CD4-positive, alpha-beta T cell treated with Interleukin-4 for 4 hours (primary cell): ENCODE measurements around the gene RHOD.

Experiments used
- DNase-seq: peaks from one replicate; pipeline ENCODE4 v3.0.0-alpha.2; 2020

Gene RHOD

DNA sequence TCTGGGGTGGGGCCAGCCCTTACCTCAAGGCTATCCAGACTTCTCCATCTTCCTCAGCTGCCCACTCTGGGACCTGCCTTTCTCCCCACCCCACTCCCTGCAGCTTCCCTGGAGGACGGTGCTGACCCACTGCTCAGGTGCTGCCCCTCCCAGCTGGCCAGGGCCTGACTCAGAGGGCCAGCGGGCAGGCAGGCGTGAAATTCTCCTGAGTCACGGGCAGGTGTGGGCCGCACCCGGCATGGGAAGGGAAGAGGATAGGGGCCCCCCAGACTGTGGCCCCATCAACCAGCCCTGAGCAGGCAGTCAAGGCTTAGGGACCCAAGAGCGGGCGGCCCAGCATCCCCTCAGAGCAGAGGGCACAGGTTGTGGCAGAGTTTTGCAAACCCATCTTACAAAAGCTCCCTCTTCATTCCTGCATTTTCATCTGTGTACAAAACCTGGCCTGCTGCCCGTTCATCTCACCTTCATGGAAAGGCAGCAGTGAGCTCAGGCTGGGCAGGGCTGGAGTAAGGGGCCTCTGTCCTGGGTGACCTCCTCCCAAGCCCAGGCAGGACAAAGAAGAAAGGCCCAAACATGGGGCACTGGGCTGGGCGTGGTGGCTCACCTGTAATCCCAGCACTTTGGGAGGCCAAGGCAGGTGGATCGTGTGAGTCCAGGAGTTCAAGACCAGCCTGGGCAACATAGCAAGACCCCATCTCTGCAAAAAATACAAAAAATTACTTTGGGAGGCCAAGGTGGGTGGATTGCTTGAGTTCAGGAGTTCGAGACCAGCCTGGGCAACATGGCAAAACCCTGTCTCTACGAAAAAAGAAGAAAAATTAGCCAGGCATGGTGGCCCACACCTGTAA lies 6.1 kb downstream of the RHOD start:
- no peak for DNase-seq

DNA sequence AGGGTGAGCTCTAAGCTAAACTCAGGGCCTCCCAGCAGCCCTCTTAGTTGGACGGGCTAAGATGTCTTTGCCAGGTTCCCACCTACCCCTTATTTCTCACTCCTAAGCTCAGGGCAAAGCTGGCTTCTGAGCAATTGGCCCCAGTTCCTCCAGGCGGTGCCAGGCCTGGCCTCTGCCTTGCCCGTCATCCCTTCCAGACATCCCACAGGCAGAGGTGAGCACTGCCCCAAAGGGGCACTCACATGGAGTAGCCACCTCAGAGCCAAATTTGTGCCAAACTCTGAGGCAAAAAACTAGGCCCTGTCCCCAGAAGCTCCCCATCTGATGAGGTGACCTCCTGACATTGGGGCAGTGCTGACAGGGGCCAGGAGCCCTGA lies 9.7 kb downstream of the RHOD start:
- DNase-seq, result no peak

DNA sequence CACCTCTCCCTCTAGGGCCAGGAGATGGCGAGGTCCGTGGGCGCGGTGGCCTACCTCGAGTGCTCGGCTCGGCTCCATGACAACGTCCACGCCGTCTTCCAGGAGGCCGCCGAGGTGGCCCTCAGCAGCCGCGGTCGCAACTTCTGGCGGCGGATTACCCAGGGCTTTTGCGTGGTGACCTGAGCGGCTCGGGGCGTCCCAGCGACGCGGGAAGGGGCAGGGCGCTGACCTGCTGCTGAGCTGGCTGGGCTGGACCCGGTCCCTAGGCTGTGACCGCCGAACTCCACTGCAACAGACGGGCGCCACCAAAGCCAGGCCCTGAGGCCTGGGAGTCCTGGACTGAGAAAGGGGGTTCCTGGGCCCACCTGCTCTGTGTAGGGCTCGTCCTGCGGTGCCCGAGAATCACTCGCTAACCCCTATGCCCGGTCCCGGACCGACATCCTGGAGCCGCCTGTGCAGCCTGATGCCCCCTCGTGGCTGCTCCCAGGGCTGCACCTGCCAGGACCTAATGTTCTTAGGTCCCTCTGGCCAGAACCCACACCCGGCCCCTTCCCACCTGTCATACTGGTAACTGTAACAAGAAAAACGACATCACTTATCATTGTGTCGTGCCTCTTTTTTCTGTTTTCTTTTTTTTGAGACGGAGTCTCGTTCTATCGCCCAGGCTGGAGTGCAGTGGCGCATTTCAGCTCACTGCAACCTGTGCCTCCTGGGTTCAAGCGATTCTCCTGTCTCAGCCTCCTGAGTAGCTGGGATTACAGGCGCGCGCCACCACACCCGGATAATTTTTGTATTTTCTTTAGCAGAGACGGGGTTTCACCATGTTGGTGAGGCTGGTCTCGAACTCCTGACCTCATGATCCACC lies 15.0 kb downstream of the RHOD start:
- peak; percentile 61 for DNase-seq

DNA sequence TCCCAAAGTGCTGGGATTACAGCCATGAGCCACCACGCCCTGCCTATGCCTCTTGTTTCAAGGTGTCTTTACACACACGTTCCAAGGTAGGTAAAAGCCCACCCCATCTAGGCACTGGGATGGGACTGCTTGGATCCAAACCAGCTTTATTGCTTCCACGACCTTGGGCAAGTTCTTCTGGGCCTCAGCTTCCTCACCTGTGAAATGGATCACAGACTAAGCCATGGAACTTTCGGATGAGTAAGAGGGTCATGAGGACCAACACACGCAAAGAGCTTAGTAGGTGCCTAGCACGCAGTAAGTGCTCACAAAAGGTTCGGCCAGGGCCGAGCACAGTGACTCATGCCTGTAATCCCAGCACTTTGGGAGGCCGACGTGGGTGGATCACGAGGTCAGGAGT lies 15.6 kb downstream of the RHOD start:
- DNase-seq, result no peak

DNA sequence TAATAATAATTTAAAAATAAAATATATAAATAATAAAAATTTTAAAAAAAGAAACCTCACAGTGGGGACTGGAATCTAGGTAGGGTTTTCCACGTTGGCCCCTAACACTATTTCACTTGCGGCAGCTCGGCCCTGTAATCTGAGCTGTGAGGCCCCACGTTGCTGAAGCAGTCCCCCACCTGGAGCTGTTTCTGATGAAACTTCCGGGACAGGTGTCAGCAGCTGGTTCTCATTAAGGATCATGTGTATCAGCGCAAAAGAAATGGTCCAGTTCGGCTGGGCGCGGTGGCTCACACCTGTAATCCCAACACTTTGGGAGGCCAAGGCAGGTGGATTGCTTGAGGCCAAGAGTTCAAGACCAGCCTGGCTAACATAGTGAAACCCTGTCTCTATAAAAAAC lies 17.3 kb downstream of the RHOD start:
- no peak for DNase-seq

DNA sequence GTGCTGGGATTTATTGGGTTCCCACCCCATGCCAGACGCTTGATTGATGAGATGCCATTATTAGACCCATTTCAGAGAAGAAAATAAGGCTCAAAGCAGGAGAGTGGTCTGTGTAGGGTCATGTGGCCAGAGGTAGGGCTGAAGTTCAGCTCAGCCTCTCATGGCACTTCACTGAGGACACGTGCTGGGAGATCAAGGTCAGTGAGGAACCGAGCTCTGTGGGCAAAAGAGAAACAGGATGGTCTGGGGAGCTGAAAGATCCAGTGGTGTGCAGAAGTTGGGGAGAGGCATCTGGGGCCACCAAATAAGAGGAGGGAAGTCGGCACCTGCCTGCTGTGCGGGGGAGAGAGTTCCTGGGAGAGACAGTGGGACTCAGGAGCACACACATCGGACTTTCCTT lies 19.6 kb downstream of the RHOD start:
- no peak for DNase-seq

DNA sequence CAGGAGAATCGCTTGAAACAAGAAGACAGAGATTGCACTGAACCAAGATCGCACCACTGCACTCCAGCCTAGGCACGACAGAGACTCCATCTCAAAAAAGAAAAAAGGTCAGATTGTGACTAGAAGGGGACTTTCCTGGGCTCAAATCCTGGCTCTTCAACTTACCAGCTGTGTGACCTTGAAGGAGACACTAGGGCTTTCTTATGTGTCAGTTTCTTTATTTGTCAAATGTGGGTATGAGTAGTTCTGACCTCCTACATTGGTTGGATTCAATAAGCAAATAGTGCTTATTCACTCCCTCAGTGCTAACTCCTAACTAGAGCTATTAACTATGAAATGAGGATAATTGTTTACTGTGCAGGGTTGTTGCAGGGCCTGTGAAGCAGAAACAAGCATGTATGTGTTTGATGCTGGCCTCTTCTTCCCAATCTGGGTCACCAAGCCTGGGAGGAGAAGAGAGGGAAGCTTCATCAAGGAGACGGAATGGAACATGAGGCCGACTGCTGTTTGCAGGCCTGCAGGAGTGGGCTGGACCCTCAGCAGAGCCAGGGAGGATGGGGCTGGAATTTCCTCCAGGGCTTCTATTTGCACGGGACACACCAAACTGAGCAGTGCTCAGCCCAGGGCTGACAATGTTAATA lies 22.5 kb downstream of the RHOD start:
- DNase-seq, result no peak

DNA sequence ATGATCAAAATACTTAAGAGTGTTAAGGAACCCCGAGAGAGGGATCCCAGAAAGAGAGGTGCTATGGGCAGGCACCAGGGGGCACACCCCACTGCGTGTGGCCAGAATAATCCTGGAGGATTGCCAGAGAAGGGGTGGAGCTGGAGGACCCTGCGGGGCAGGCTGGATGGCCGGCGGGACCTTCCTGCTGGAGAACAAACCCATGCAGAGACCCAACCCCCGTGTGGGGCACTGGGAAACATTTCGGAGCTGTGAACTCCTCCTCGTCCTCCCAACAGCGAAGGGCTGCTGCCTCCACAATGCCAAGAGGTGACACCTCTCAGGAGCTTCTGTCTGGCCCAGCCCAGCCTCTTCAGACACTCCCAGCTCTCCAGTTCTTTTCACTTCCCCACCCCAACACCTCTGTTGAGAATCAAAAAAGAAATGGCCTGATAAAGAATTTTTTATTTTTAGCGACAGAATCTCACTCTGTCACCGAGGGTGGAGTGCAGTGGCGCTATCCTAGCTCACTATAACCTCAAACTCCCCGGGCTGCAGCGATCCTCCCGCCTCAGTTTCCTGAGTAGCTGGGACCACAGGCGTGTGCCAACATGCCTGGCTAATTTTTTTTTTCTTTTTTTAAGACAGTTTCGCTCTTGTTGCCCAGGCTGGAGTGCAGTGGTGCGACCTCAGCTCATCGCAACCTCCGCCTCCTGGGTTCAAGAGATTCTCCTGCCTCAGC lies 25.6 kb downstream of the RHOD start:
- no peak for DNase-seq

DNA sequence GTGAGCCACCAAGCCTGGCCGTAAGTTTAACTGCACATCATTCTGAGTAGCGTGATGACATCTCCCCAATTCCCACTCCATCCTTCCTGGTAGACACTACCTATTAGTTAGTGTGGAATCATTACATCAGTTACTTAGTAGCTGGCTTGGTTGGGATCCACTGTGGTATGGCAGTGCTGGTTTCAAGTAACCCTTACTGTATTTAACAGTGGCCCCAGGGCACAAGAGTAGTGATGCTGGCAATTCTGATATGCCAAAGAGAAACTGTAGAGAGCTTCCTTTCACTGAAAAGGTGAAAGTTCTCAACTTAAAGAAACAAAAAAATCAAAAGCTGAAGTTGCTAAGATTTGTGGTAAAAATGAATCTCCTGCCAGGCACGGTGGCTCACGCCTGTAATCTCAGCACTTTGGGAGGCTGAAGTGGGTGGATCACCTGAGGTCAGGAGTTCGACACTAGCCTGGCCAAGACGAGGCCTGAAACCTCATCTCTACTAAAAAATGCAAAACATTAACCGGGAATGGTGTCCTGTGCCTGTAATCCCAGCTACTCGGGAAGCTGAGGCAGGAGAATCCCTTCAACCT lies 27.2 kb downstream of the RHOD start:
- DNase-seq, result no peak

DNA sequence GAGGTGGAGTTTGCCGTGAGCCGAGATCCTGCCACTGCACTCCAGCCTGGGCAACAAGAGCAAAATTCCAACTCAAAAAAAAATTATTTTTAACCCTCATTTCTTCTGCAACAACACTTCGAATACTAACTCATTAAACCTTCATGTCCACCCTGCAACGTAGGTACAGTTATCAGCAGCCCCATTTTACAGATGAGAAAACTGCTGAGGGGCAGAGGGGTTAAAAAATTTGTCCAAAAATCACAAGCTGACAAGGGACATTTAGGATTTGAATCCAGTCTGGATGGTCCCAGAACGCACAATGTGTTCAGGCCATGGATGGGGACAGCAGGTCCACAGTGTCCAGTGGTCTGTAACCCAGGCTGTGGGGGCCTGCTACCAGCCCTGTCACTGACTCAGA lies 29.0 kb downstream of the RHOD start:
- DNase-seq, result no peak

DNA sequence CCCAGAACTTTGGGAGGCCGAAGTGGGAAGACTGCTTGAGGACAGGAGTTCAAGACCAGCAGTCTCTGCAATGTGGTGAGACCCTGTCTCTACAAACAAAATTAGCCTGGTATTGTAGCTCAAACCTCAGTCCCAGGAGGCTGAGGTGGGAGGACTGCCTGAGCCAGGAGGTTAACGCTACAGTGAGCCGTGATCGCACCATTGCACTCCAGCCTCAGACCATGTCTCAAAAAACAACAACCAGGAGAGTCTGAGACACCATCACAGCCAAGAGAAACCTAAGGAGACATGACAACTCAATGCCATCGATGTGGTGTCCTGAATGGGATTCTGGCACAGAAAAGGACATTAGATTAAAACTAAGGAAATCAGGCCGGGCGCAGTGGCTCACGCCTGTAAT lies 34.1 kb downstream of the RHOD start:
- DNase-seq, result no peak

DNA sequence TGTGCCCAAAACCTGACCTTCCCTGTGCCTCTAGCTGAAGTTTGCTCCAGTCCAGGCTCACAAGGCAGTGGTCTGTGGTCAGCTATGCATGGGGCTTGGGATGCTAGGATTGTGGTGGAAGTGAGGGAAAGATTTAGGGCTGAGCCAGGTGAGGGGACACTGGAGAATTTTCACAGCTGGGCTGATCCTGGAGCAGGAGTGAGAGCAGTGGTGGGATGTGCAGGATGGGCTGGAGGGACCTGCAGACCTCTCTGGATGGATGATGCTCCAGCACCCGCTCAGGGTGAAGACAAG lies 38.5 kb downstream of the RHOD start:
- no peak for DNase-seq

DNA sequence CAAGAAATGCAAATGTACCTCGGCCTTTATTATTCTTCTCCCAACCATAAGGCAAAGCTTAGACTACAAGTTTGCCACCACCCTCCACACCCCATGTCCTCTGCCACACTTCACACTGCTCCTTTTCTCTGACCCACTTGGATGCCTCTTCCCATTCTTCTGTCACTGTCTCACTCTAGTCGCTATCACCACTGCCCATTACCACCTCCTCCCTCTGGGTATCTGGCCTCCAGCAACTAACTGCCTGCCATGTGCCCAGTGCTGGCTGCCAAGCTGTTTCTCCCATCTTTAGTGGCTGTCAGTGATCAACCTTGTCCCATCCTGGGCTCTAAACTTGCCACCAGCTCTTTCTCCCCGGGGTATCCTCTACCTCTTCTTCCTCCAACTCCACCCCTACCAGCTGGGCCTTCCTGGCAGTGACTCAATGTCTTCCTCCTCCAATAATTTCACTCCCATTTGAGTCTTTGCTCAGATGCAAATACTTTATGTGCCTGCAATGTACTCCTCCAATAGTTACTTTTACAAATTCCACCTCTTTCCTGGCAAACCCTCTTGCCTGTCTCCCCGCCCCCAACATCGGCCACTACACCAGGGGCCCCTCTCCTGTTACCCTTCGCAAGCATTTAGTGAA lies 42.3 kb downstream of the RHOD start:
- DNase-seq, result no peak

DNA sequence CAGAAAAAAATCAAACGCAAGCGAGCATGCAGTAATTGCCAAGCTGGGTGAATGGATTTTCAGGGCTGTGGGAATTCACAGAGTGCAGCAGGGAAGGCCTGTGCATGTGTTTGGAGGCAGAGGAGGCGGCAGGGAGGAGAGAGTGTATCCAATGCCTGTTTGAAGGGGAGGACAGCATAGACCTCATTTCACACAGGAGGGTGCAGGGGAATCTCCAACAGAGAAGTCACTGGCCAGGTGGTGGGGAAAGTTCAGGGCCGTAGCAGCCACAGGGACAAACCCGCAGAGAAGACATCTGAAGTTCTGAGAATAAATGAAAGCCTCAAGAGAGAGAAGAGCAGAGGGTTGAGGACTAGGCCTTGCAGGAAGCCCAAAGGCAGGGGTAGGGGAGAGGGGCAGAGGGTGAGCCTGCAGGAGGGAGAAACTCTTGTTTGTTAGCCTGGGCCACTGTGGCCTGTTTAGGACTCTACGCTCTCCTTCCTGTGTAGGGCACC lies 43.2 kb downstream of the RHOD start:
- no peak for DNase-seq

DNA sequence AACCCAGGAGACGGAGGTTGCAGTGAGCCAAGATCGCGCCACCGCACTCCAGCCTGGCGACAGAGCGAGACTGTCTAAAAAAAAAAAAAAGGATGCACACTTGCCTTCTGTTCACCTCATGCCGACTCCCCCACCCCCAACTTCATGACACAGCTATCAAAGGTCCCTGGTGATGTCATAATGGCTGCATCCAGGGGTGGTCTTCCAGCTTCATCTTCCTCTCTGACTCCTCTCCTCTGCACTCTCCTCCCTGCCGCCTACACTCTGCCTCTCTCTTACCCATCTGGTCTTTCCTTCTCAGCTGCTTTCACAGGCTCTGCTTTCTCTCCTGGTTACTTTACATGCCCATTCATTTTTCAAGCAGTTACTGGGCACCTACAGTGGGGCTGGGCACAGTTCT lies 46.0 kb downstream of the RHOD start:
- no peak for DNase-seq

DNA sequence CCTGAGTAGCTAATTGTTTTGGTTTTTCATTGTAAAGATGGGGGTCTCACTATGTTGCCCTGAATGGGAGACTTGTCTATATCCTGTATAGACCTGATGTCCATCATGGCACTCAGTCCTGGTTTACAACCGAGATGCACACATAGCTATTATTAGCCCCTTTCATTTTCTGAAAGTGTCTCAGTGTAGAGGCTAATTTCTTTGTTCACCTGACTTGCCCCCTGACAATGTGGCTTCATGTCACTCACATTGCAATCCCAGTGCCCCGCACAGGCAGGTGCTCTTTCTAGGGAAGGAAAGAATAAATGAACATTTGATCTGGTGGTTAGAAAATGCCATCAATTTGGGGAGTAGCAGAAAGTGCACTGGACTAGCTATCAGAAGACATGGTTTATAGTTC lies 49.3 kb downstream of the RHOD start:
- no peak for DNase-seq

DNA sequence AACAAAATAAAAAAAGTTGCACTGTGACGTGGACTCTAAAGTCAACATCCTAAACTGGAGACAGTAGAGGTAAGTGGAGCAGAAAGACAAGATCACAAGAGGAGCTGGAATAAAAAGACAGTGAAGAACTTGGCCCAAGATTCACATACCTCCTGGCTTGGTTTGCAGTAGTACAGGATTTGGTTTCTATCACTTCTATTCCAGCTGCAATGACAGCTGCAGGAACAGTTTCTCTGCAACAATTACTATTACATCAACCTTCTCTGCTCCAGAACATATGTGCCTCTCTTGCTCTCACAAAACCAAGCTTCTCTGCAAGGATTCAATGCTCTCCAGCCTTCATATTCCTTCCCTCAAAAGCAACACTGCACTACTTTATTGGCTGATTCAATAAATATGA lies 54.6 kb downstream of the RHOD start:
- no peak for DNase-seq

DNA sequence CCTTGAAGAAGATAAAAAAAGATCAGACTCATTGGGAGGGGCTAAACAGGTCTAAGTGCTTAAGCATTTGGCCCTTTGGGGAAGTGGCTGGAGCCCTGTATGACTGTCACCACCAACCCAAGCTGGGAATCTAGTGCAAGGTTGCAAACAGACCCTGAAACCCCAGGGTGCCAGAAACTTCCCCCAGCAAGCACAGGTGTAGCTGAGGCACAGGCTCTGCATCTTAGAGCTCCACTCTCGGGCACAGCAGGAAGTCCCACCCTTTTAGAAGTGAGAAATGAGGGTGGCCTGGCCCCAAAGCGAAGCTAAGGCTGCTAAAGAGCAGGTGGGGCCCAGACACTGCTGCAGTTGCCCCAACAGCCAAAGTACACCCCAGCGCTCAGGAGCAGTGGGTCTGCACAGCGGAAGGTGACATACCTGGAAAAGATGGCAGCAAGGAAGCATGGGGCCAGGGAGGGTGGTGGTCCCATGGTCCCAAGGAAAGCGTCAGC lies 56.6 kb downstream of the RHOD start:
- peak; percentile 27 for DNase-seq

DNA sequence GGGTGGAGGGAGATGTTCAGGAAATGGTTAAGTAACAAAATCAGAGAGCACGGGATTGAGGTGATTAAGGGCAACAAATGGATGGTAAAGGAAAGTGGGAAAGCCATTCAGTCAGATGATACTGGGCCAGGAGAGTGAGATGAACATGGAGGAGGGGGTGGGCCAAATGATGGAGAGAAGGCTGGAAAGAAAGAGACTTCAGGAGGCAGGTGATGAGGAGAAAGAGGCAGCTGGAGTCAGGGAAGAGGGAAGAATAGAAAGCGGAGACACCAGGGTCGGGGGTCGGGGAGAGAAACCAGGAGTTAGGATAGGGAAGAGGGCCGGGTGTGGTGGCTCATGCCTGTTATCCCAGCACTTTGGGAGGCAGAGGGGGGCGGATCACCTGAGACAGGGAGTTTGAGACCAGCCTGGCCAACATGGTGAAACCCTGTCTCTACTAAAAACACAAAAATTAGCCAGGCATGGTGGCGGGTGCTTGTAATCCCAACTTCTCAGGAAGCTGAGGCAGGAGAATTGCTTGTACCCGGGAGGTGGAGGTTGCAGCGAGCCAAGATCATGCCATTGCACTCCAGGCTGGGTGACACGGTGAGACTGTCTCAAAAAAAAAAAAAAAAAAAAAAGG lies 57.7 kb downstream of the RHOD start:
- DNase-seq, result no peak

DNA sequence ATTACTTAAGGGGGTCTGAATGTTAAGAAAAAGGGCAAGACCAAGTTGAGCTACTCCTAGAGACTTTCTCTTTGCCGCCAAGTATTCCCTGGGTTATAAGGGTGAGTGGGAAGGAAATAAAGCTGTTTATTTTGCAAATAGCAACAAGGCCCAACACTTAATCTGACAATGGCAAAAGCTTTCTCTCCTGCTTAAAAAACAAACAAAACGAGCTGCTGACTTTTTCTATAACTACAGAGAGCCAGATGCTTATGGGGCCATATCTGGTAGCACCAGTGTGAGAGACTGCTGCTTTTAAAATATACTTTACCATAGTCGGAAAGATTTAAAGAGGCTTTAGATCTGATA lies 60.1 kb downstream of the RHOD start:
- DNase-seq, result no peak

DNA sequence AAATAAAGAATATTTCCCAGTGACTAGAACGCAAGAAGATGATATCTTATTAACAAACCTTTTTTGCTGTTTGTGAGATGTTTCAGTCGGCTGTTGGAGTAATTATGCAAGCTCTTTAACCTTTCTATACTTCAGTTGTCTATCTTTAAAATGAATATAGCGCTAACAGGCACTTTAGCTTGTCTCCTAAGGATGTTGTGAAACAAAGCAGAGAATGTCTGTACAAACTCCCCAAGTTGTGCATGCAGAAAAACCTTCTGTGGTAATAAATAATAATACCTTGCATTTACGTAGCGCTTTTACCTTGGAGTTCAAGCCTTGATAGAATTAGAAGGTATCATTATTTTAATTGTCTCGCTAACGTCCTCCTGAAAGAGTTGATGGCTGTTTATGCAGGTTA lies 60.5 kb downstream of the RHOD start:
- no peak for DNase-seq

DNA sequence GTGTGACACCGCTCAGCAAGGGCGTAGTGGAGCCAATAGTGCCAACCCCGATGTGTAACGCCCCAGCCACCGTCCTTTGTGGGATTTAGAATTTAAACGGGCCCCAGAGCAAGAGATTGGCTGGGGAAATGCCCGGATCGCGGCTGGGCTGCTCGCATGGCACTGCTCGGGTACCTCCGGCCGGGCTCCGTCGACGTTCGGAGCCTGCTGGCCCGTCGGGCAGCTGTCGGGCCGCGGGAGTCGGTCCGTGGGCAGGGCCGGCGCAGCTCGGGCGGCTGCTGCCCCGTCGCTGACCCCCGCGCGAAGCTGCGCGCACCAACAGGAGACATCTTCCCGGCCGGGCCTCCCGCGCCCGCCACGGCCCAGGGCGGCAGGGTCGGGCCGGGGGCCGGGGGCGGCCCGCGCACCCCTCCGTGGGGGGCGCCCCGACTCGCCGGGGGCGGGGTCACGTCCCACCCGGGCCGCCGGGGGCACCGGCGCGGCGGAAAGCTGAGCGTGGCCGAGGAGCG lies 61.1 kb downstream of the RHOD start:
- peak; percentile 29 for DNase-seq
